ENCODE data around the gene FILIP1.

DNA sequence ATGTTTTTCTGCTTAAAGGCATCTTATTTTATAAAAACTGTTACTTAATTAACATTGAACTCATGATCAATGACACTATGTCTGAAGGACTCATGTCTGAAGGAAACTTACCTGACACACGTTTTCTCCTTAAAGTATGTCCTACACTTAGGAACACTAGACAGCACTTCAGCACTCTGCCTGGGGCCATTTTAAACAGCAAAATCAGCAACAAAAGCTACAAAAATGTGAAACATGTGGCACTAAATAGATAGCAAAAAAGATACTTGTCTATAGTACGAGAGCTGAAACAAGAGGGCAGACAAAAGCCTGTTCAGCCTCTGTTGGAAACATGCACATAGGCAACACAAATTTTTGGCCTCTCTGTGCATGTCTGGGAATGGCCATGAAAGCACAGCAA is 115.5 kb downstream of the FILIP1 start:
- TF ChIP-seq, protein P1, sequence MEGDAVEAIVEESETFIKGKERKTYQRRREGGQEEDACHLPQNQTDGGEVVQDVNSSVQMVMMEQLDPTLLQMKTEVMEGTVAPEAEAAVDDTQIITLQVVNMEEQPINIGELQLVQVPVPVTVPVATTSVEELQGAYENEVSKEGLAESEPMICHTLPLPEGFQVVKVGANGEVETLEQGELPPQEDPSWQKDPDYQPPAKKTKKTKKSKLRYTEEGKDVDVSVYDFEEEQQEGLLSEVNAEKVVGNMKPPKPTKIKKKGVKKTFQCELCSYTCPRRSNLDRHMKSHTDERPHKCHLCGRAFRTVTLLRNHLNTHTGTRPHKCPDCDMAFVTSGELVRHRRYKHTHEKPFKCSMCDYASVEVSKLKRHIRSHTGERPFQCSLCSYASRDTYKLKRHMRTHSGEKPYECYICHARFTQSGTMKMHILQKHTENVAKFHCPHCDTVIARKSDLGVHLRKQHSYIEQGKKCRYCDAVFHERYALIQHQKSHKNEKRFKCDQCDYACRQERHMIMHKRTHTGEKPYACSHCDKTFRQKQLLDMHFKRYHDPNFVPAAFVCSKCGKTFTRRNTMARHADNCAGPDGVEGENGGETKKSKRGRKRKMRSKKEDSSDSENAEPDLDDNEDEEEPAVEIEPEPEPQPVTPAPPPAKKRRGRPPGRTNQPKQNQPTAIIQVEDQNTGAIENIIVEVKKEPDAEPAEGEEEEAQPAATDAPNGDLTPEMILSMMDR (conservative IDR thresholded peaks at IDR 0.05; ENCODE audit: low read depth, low read length) = no peak
- TF ChIP-seq POLR2A (IDR thresholded peaks at IDR 0.05; ENCODE audit: low read depth, low read length) (no peak), MAFK (IDR thresholded peaks at IDR 0.05; ENCODE audit: low read depth, low read length) (no peak), MXI1 (IDR thresholded peaks at IDR 0.05; ENCODE audit: borderline replicate concordance, low read depth, low read length) (no peak), RAD21 (IDR thresholded peaks at IDR 0.05; ENCODE audit: low read length) (no peak), CEBPB (IDR thresholded peaks at IDR 0.05; ENCODE audit: low read depth, low read length) (no peak), MAZ (IDR thresholded peaks at IDR 0.05; ENCODE audit: borderline replicate concordance, low read depth, low read length) (no peak), ELK1 (IDR thresholded peaks at IDR 0.05; ENCODE audit: borderline replicate concordance, low read depth, low read length) (no peak), RFX5 (IDR thresholded peaks at IDR 0.05; ENCODE audit: low read depth, low read length) (no peak), BHLHE40 (IDR thresholded peaks at IDR 0.05; ENCODE audit: low read depth, low read length) (no peak), CHD1 (IDR thresholded peaks at IDR 0.05; ENCODE audit: low read depth, low read length) (no peak), SMC3 (IDR thresholded peaks at IDR 0.05; ENCODE audit: low read depth, low read length) (no peak)
- TF ChIP-seq, protein P2, sequence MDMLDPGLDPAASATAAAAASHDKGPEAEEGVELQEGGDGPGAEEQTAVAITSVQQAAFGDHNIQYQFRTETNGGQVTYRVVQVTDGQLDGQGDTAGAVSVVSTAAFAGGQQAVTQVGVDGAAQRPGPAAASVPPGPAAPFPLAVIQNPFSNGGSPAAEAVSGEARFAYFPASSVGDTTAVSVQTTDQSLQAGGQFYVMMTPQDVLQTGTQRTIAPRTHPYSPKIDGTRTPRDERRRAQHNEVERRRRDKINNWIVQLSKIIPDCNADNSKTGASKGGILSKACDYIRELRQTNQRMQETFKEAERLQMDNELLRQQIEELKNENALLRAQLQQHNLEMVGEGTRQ (IDR thresholded peaks at IDR 0.05; ENCODE audit: low read depth, low read length) = no peak

Data from IMR-90 (cell line).